ENCODE results near the gene TLE5.

DNA sequence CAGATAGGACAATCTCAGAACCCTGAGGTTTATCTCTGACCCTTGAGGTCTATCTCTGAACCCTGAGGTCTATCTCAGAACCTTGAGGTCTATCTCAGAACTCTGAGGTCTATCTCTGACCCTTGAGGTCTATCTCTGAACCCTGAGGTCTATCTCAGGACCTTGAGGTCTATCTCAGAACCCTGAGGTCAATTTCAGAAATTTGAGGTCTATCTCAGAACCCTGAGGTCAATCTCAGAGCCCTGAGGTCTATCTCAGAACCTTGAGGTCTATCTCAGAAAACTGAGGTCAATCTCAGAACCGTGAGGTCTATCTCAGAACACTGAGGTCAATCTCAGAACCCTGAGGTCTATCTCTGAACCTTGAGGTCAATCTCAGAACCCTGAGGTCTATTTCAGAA, 35.5 kb downstream of the TLE5 start:
- TF ChIP-seq CTCF (IDR thresholded peaks at IDR 0.05; ENCODE audit: insufficient read depth, low read length) (no peak), SPI1 (IDR thresholded peaks at IDR 0.05; ENCODE audit: borderline replicate concordance, low read depth) (no peak), POLR2AphosphoS5 (IDR thresholded peaks at IDR 0.05; ENCODE audit: low read depth) (no peak)
